Mesendoderm (in vitro differentiated cells): ENCODE results near the gene MYMX.

Experiments
- DNase-seq: peaks from one replicate; pipeline ENCODE4 v3.0.0; 2013
- H2AK5ac ChIP-seq: 2 replicates; pipeline ENCODE4 v1.6.1; 2013; ENCODE audit warnings: low read length, inconsistent platforms
- H2BK120ac ChIP-seq: 2 replicates; pipeline ENCODE4 v1.6.1; 2013; ENCODE audit warnings: low read depth, mild to moderate bottlenecking, low read length, moderate library complexity, mixed read lengths
- H2BK15ac ChIP-seq: replicated peaks from 2 replicates; pipeline ENCODE4 v1.6.1; 2013; ENCODE audit warnings: low read depth, mild to moderate bottlenecking, moderate library complexity
- H2BK5ac ChIP-seq: 2 replicates; pipeline ENCODE4 v1.6.1; 2013; ENCODE audit warnings: low read length, inconsistent platforms
- H3K18ac ChIP-seq: 2 replicates; pipeline ENCODE4 v1.6.1; 2013; ENCODE audit warnings: mild to moderate bottlenecking, low read length, mixed read lengths
- H3K23ac ChIP-seq: one replicate; pipeline ENCODE4 v1.6.1; 2013; ENCODE audit warnings: low read length
- H3K27ac ChIP-seq: 2 replicates; pipeline ENCODE4 v1.5.1; 2013; ENCODE audit warnings: low read depth, mild to moderate bottlenecking, inconsistent platforms, low read length, moderate library complexity
- H3K27me3 ChIP-seq: 2 replicates; pipeline ENCODE4 v1.6.1; 2013; ENCODE audit warnings: low read length, control low read depth, mild to moderate bottlenecking, inconsistent platforms; ENCODE audit not compliant: insufficient read depth, poor library complexity
- H3K36me3 ChIP-seq: 2 replicates; pipeline ENCODE4 v1.6.1; 2013; ENCODE audit warnings: low read length, inconsistent platforms; ENCODE audit not compliant: control insufficient read depth, insufficient read depth
- H3K4ac ChIP-seq: one replicate; pipeline ENCODE4 v1.6.1; 2013; ENCODE audit warnings: low read depth, mild to moderate bottlenecking, low read length, moderate library complexity
- H3K4me1 ChIP-seq: 2 replicates; pipeline ENCODE4 v1.6.1; 2013; ENCODE audit warnings: low read depth, low read length, inconsistent platforms; ENCODE audit not compliant: control insufficient read depth
- H3K4me2 ChIP-seq: 2 replicates; pipeline ENCODE4 v1.6.1; 2013; ENCODE audit warnings: low read length
- H3K4me3 ChIP-seq: 2 replicates; pipeline ENCODE4 v1.5.1; 2013; ENCODE audit warnings: mild to moderate bottlenecking, low read length
- H3K56ac ChIP-seq: one replicate; pipeline ENCODE4 v1.6.1; 2013; ENCODE audit warnings: low read length
- H3K79me1 ChIP-seq: 2 replicates; pipeline ENCODE4 v1.6.1; 2013; ENCODE audit warnings: low read length, inconsistent platforms
- H3K79me2 ChIP-seq: 2 replicates; pipeline ENCODE4 v1.6.1; 2013; ENCODE audit warnings: mild to moderate bottlenecking, low read length; ENCODE audit not compliant: control insufficient read depth, insufficient read depth
- H3K9ac ChIP-seq: 2 replicates; pipeline ENCODE4 v1.6.1; 2013; ENCODE audit warnings: low read length, inconsistent platforms
- H4K5ac ChIP-seq: one replicate; pipeline ENCODE4 v1.6.1; 2013; ENCODE audit warnings: low read length
- H4K8ac ChIP-seq: one replicate; pipeline ENCODE4 v1.6.1; 2013; ENCODE audit warnings: low read depth, mild to moderate bottlenecking, control low read depth, low read length, moderate library complexity
- WGBS: extraction: QIAGEN DNeasy Blood & Tissue Kit; methylation state at CpG from one replicate; pipeline ENCODE4 v1.1.7; 2013; ENCODE audit warnings: low lambda C conversion rate, missing lambda C conversion rate; ENCODE audit not compliant: insufficient coverage; ENCODE audit errors: extremely low coverage; 5-methylcytosine and 5-hydroxymethylcytosine counted together

Gene MYMX

DNA sequence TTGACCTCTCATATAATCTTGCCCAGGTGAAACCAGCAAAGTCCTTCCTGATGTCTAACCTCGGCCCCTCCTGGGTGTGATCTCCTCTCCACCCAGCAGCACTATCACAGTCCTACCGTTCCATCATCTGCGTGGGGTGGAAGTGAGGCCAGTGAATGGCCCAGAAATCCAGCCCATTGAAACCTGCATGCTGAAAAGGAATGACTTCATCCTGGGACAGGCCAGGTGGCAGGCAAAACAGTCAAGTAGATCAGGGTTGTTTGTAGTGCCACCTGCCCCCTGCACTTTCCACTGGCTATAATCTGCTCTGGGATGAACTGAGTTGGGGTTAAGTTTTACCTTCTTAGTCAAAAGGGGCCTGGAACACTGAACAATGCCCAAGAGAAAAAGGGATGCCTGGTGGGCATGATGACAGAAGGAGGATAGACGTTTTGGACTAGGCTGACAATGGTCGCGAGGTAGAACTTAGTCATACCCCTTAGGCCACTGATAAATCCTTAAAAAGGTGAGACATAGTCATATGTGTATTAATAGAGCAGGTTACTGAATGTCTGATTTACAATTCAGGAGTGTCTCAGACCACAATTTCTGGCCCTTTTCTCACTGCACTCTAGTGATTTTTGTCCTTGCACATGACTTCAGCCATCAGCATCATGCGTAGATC lies 22.1 kb downstream of the MYMX start:
- no peak overlapping the region for H3K56ac ChIP-seq
- no peak for DNase-seq
- H4K8ac ChIP-seq = no peak overlapping the region
- no peaks in the 10 kb centered on the region for H3K79me2 ChIP-seq
- no peak overlapping the region for H2BK15ac ChIP-seq
- no peaks in the 10 kb centered on the region for H3K27me3 ChIP-seq
- H3K4ac ChIP-seq = no peak overlapping the region
- peaks cover 5% of the 10 kb centered on the region for H3K4me1 ChIP-seq
- no peaks in the 10 kb centered on the region for H3K79me1 ChIP-seq
- no CpG with 5 or more reads among the region's 7 CpGs for WGBS
- H2AK5ac ChIP-seq = no peak overlapping the region
- H3K18ac ChIP-seq = no peak overlapping the region
- H3K9ac ChIP-seq = no peak overlapping the region
- H2BK120ac ChIP-seq = no peak overlapping the region
- no peak overlapping the region for H3K23ac ChIP-seq
- no peak overlapping the region for H3K4me2 ChIP-seq
- H2BK5ac ChIP-seq = no peak overlapping the region
- no peak overlapping the region for H3K4me3 ChIP-seq
- no peaks in the 10 kb centered on the region for H3K36me3 ChIP-seq
- H4K5ac ChIP-seq = no peak overlapping the region
- no peak overlapping the region for H3K27ac ChIP-seq

DNA sequence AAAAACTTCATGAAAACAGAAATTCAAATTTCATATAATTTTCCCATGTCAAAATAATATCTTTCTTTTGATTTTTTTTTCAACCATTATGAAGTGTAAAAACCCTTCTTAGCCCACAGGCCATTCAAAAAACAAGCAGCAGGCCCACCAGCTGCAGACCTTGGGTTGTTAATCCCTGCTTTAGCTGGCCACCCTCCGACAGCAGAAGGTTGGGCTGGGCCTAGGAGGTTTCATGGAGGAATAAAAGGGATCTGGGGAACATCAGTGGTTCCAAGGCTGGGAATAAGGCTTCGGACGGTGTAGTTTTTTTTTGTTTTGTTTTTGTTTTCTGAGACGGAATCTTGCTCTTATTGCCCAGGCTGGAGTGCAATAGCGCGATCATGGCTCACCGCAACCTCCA lies 26.6 kb downstream of the MYMX start:
- Histone ChIP-seq H3K4me3 (no peak overlapping the region), H3K79me2 (peaks cover 17% of the 10 kb centered on the region), H3K4me1 (peaks cover 5% of the 10 kb centered on the region), H3K36me3 (no peaks in the 10 kb centered on the region), H3K18ac (no peak overlapping the region), H2AK5ac (no peak overlapping the region), H3K9ac (no peak overlapping the region), H4K5ac (no peak overlapping the region), H2BK15ac (no peak overlapping the region), H3K23ac (no peak overlapping the region), H3K4me2 (no peak overlapping the region), H3K4ac (no peak overlapping the region), H3K79me1 (no peaks in the 10 kb centered on the region), H4K8ac (no peak overlapping the region), H3K27ac (no peak overlapping the region), H3K56ac (no peak overlapping the region), H3K27me3 (no peaks in the 10 kb centered on the region), H2BK5ac (no peak overlapping the region), H2BK120ac (no peak overlapping the region)
- no CpG with 5 or more reads among the region's 7 CpGs for WGBS
- no peak for DNase-seq

DNA sequence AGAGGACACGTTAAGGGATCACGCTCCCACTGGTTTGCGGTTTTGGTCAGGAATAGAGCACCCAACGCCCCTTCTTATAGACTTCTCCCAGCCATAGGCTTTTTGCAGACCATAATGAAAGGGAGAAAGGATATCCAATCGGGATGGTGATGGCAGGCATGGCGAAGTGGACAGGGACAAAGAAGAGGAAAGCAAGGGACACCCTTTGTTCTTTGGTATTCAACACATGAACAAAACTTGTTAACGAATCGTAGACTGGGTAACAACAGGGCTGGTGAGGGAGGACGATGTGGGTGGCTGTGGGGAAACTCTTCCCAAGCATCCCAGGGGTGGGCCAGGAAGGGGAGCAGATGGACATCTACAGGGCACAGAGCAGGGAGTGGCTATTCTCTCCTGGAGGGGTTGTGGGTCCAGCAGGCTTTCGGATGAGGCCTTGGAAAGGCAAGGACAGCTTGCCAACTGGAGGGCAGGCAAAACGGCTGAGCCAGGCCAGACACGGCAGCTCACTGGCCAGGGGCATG lies 28.7 kb downstream of the MYMX start:
- DNase-seq = no peak
- Histone ChIP-seq H3K27me3 (no peaks in the 10 kb centered on the region), H3K23ac (peak overlapping the region; percentile 83), H3K27ac (no peak overlapping the region), H3K18ac (no peak overlapping the region), H3K9ac (peak overlapping the region; percentile 67), H4K8ac (no peak overlapping the region), H2BK15ac (no peak overlapping the region), H3K4me3 (no peak overlapping the region), H3K79me1 (peaks cover 6% of the 10 kb centered on the region), H2BK120ac (no peak overlapping the region), H3K4me1 (peaks cover 11% of the 10 kb centered on the region), H2BK5ac (no peak overlapping the region), H3K4me2 (peak overlapping the region; percentile 91), H3K36me3 (peaks cover 17% of the 10 kb centered on the region), H3K4ac (no peak overlapping the region), H3K56ac (peak overlapping the region; percentile 95), H3K79me2 (peaks cover 38% of the 10 kb centered on the region), H4K5ac (no peak overlapping the region), H2AK5ac (peak overlapping the region; percentile 7)
- no CpG with 5 or more reads among the region's 12 CpGs for WGBS

DNA sequence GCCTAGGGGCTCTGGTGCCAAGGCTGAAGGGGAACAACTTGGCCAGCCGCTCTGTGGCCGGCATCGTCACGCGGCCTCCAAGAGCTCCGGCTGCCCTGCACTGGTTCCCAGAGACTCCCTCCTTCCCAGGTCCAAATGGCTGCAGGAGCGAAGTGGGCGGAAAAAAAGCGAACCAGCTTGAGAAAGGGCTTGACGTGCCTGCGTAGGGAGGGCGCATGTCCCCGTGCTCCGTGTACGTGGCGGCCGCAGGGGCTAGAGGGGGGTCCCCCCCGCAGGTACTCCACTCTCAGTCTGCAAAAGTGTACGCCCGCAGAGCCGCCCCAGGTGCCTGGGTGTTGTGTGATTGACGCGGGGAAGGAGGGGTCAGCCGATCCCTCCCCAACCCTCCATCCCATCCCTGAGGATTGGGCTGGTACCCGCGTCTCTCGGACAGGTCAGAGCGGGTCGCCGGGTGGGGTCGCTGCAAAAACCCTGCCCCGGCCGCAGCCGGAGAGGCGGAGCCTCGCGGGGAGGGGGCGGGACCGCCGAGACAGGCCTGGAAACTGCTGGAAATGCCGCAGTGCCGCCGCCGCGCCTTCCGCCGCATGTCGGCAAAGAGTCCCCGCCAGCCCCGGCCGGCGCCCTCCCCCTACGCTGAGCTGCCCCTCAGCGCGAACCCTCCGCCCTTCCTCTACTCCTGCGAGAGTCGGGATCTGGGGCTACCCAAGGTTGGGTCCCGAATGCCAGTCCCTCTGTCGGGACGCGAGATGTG lies 29.4 kb downstream of the MYMX start:
- H3K4ac ChIP-seq = peak overlapping the region; percentile 88
- peak overlapping the region; percentile 95 for H3K9ac ChIP-seq
- H3K79me2 ChIP-seq = peaks cover 45% of the 10 kb centered on the region
- peak overlapping the region; percentile 86 for H2BK5ac ChIP-seq
- peak overlapping the region; percentile 88 for H3K4me3 ChIP-seq
- H3K4me1 ChIP-seq = peaks cover 11% of the 10 kb centered on the region
- H3K56ac ChIP-seq = peak overlapping the region; percentile 99
- H2BK15ac ChIP-seq = no peak overlapping the region
- H3K4me2 ChIP-seq = peak overlapping the region; percentile 91
- H3K79me1 ChIP-seq = peaks cover 11% of the 10 kb centered on the region
- peak; percentile 98 for DNase-seq
- no peak overlapping the region for H4K5ac ChIP-seq
- no peaks in the 10 kb centered on the region for H3K27me3 ChIP-seq
- peak overlapping the region; percentile 96 for H3K23ac ChIP-seq
- no CpG with 5 or more reads among the region's 62 CpGs for WGBS
- peaks cover 23% of the 10 kb centered on the region for H3K36me3 ChIP-seq
- peak overlapping the region; percentile 78 for H3K27ac ChIP-seq
- H4K8ac ChIP-seq = no peak overlapping the region
- H2BK120ac ChIP-seq = peak overlapping the region; percentile 69
- no peak overlapping the region for H2AK5ac ChIP-seq
- H3K18ac ChIP-seq = peak overlapping the region; percentile 92

DNA sequence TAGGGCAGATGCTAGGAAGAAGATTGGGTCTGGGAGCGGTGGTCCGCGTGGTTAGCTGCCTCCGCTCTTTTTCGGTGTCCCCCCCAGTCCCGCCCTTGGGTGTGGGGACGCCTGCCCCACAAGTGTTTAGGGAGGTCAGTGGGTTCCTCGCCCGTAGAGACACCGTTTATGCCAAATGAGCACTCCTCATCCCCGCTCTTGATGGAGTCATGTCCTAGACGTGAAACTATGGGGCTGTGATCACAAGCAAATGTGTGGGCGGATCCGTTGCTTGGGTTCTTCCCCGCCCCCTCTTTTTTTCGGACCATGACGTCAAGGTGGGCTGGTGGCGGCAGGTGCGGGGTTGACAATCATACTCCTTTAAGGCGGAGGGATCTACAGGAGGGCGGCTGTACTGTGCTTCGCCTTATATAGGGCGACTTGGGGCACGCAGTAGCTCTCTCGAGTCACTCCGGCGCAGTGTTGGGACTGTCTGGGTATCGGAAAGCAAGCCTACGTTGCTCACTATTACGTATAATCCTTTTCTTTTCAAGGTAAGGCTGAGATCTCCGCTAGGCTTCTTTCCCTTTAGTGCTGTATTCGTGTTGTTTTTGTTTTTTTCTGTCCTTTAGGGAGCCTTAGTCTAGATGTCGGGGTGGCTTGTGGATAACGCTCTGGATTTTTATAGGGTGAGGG lies 30.1 kb downstream of the MYMX start, which contains the start of gene HSP90AB1:
Gene HSP90AB1, plus strand, starts transcription at position 439 of the 675 bp plus-strand sequence. CDS start 1,529 bp downstream, outside the sequence.
- Histone ChIP-seq H4K8ac (no peak within 1 kb of the TSS), H3K27ac (peak within 1 kb of the TSS; percentile 78), H3K4me2 (peak within 1 kb of the TSS; percentile 91), H4K5ac (peak within 1 kb of the TSS; percentile 45), H3K23ac (peak within 1 kb of the TSS; percentile 96), H3K4ac (peak within 1 kb of the TSS; percentile 88), H3K79me2 (peaks cover 49% of the 10 kb centered on the region), H3K27me3 (no peaks in the 10 kb centered on the region), H3K56ac (peak within 1 kb of the TSS; percentile 100), H3K79me1 (peaks cover 15% of the 10 kb centered on the region), H2BK5ac (peak within 1 kb of the TSS; percentile 86), H3K9ac (peak within 1 kb of the TSS; percentile 100), H2AK5ac (peak within 1 kb of the TSS; percentile 87), H3K4me1 (peaks cover 11% of the 10 kb centered on the region), H3K36me3 (peaks cover 28% of the 10 kb centered on the region), H3K4me3 (peak within 1 kb of the TSS; percentile 100), H2BK15ac (no peak within 1 kb of the TSS), H2BK120ac (peak within 1 kb of the TSS; percentile 69), H3K18ac (peak within 1 kb of the TSS; percentile 92)
- DNase-seq = peak; percentile 99
- no CpG with 5 or more reads among the region's 34 CpGs for WGBS
